Adrenal gland (tissue), 12 donors: ENCODE data around the gene VAMP3. TPM values are rescaled to one million over a fixed set of nuclear protein-coding genes. Genes with fewer than 3 reads are reported as not detected.
"Not testable (repeated sequence)": the region's sequence is repeated elsewhere in the genome, so short reads cannot be mapped to it uniquely, and the experiment has no call there.

Experiments used
- DNase-seq, 7 donors: peaks; one replicate each; pipeline ENCODE4 v3.0.0-alpha.2; 2019 to 2020
- H3K27ac ChIP-seq, 5 donors: fragments of 200-600 bp; sonication (generic) in 4 of 5; 1 replicate in 3 of 5; 2 replicates in 2 of 5; pipeline versions ENCODE4 v1.5.1 to v1.8.0; 2016 to 2020; ENCODE audit warnings: mild to moderate bottlenecking in 1 of 5
- H3K27me3 ChIP-seq: fragments of 200-600 bp; 2 replicates; pipeline ENCODE4 v1.8.0; 2021
- H3K36me3 ChIP-seq, 2 donors: fragments of 200-600 bp; replicated peaks in 1 of 2; 1 replicate in 1 of 2; 2 replicates in 1 of 2; pipeline versions ENCODE4 v1.5.1 to v1.8.0; 2018 to 2022
- H3K4me1 ChIP-seq, 2 donors: fragments of 200-600 bp; replicated peaks in 1 of 2; 1 replicate in 1 of 2; 2 replicates in 1 of 2; pipeline versions ENCODE4 v1.5.1 to v1.8.0; 2018 to 2021
- H3K4me3 ChIP-seq, 4 donors: fragments of 200-600 bp; sonication (generic) in 3 of 4; one replicate each; pipeline ENCODE4 v1.5.1; 2016 to 2018
- H3K9me3 ChIP-seq, 3 donors: fragments of 200-600 bp; sonication (generic) in 1 of 3; replicated peaks in 1 of 3; 1 replicate in 2 of 3; 2 replicates in 1 of 3; pipeline versions ENCODE4 v1.5.1 to v1.8.0; 2016 to 2021
- POLR2A ChIP-seq, 2 donors: fragments of 450-650 bp; IDR thresholded peaks; one replicate each; pipeline ENCODE4 v1.6.1; 2017; ENCODE audit warnings: antibody characterized with exemption in 2 of 2, mild to moderate bottlenecking in 2 of 2, moderate library complexity in 1 of 2
- WGBS, 4 donors: extraction: QIAGEN DNeasy Blood & Tissue Kit in 2 of 4; methylation state at CpG; one replicate each; pipeline versions ENCODE4 v1.1.5 to v1.1.7; 2013 to 2017; 5-methylcytosine and 5-hydroxymethylcytosine counted together
- intact Hi-C, 2 donors: fragments of 100-400 bp; cut with DNase I; formaldehyde crosslinking; loops; one replicate each; pipeline versions ENCODE4 v1.14.1 to v1.15.0; 2022 to 2023
- polyA plus RNA-seq, 3 donors: library from polyadenylated mRNA; stranded (reverse); fragments of 200-250 nt in 2 of 3; fragments of 350-450 nt in 1 of 3; fragmentation: Illumina TruSeq in 1 of 3; extraction: RNeasy Lipid Tissue Mini Kit (QIAGEN cat#74804) in 1 of 3; gene quantifications; one replicate each; pipeline ENCODE4 v1.2.3, GENCODE V29; 2013 to 2014
- total RNA-seq, 9 donors: library from RNA; depleted of rRNA in 4 of 9; stranded (reverse); fragments of >200 nt in 4 of 9; fragments of 120-200 nt in 1 of 9; fragmentation: NEBNext Ultra II Directional in 1 of 9; extraction: Animal tissue kit (Norgen Biotek cat#: 25700) in 1 of 9; gene quantifications; one replicate each; pipeline versions ENCODE4 v1.1.0 to v1.2.4, GENCODE V29; 2013 to 2023
- TF ChIP-seq, protein P1 (sequence below), 6 experiments: fragments of 450-650 bp in 4 of 6; fragments of 200-600 bp in 2 of 6; sonication (generic) in 1 of 6; IDR thresholded peaks; 1 replicate in 5 of 6; 2 replicates in 1 of 6; pipeline versions ENCODE4 v1.5.1 to v1.8.0; 2016 to 2021; ENCODE audit warnings: antibody characterized with exemption in 6 of 6, mild to moderate bottlenecking in 2 of 6, moderate library complexity in 1 of 6
- donor health status: healthy with polysubstance abuse.
- donor health status: Bipolar disorder and iron deficiency.
- donor health status: DM: yes; HTN: yes; CAD: no.
- donor health status: DM: no; HTN: no; CAD: no.
- donor health status: DM: no; HTN: no; CAD: no.
- donor health status: DM: yes; HTN: yes; CAD: no.

Gene VAMP3
- total and polyA plus RNA-seq, 12 donors, result 52.0 to 186 (median 114) TPM

DNA sequence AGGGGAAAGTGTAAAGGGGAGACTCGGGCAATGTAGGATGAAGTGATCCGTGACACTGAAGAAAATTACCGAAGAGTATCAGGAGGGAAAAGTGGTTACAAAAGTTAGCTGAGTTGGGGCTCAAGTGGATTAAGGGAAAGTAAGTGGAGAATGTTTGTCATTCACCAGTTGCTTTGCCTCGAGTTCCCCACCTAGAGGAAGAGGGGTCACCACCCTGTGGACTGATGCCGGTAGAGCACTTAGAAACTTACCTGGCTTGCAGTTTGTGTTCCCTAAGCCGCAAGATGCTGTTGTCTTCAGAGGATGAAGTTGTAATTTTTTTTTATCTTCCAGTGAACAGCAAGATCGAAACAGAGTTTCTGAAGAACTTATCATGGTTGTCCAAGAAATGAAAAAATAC, 14.0 kb downstream of the VAMP3 start:
- intact Hi-C loops, result no loop called here
- H3K4me1 ChIP-seq, result peaks cover 6 to 23% of the 10 kb centered on the region in 2 donors

DNA sequence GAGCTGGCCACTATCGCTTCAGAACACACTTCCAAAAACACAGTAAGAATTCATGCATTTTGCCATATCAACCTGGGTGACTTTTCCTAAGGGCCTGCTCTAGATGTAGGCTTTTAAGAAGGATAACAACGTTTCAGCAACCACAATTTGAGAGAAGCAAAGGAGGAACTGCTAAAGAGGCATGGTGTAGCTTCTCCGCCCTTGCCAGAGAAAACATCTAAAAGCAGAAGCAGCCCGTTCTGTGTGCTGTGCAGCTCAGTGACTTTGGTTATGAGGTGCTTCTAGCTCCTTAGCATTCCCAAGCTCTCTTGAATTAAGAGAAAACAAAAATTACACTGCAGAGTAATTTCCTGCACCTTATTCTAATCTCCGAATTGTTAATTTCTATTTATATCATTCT, 15.7 kb downstream of the VAMP3 start:
- intact Hi-C loops, result no loop called here
- Histone ChIP-seq H3K4me1 (peaks cover 6 to 23% of the 10 kb centered on the region in 2 donors), H3K4me3 (no peak overlapping the region), H3K27me3 (no peaks in the 10 kb centered on the region), H3K36me3 (peaks cover 0 to 30% of the 10 kb centered on the region in 2 donors), H3K27ac (no peak overlapping the region), H3K9me3 (peaks cover 0 to 12% (median 0%) of the 10 kb centered on the region in 3 donors)
- no peak for DNase-seq
- TF ChIP-seq, protein P1, sequence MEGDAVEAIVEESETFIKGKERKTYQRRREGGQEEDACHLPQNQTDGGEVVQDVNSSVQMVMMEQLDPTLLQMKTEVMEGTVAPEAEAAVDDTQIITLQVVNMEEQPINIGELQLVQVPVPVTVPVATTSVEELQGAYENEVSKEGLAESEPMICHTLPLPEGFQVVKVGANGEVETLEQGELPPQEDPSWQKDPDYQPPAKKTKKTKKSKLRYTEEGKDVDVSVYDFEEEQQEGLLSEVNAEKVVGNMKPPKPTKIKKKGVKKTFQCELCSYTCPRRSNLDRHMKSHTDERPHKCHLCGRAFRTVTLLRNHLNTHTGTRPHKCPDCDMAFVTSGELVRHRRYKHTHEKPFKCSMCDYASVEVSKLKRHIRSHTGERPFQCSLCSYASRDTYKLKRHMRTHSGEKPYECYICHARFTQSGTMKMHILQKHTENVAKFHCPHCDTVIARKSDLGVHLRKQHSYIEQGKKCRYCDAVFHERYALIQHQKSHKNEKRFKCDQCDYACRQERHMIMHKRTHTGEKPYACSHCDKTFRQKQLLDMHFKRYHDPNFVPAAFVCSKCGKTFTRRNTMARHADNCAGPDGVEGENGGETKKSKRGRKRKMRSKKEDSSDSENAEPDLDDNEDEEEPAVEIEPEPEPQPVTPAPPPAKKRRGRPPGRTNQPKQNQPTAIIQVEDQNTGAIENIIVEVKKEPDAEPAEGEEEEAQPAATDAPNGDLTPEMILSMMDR (IDR thresholded peaks at IDR 0.05), result no peak
- TF ChIP-seq POLR2A (IDR thresholded peaks at IDR 0.05), result no peak
- 64 to 86% (median 69%) methylated on average over 5 of the region's 5 CpGs for WGBS, 4 donors

More for the DNA sequence above, 14.0 kb downstream of the VAMP3 start:
- TF ChIP-seq POLR2A (IDR thresholded peaks at IDR 0.05), result no peak
- TF ChIP-seq, protein P1 (IDR thresholded peaks at IDR 0.05), result no peak
- peaks cover 0 to 32% of the 10 kb centered on the region in 2 donors for H3K36me3 ChIP-seq
- no peaks in the 10 kb centered on the region for H3K27me3 ChIP-seq
- WGBS, 4 donors, result 92 to 95% (median 93%) methylated on average over 7 of the region's 7 CpGs
- no peak for DNase-seq
- H3K4me3 ChIP-seq, result peak overlapping the region in 1 of 4 donors; percentile 64
- H3K9me3 ChIP-seq, result no peaks in the 10 kb centered on the region
- peak overlapping the region in 3 of 5 donors; percentile 86 to 92 (median 89) for H3K27ac ChIP-seq

DNA sequence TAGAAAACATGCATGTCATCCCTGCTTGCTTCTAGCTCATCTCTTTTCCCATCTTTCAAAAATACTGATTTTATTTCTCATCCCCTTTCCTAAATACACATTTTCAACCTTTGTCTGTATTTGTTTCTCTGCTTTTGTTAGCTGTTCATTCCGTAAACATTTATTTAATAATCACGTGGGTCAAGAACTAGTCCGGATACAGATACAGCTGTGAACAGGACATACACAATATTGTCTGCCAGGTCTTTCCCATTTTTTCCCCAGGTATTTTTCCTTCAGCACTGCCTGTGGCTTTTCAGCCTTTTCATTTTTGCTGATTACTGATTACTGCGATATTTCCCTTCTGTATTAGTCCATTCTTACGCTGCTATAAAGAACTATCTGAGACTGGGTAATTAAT, 18.7 kb downstream of the VAMP3 start:
- 70 to 91% (median 84%) methylated on average over 5 of the region's 5 CpGs for WGBS, 4 donors
- DNase-seq, result no peak
- no peak overlapping the region for H3K4me3 ChIP-seq
- TF ChIP-seq, protein P1 (IDR thresholded peaks at IDR 0.05), result no peak
- no peak for TF ChIP-seq POLR2A (IDR thresholded peaks at IDR 0.05)
- intact Hi-C loops, result no loop called here
- H3K27me3 ChIP-seq, result no peaks in the 10 kb centered on the region
- H3K9me3 ChIP-seq, result peaks cover 0 to 12% (median 0%) of the 10 kb centered on the region in 3 donors
- H3K27ac ChIP-seq, result no peak overlapping the region
- peaks cover 3 to 16% of the 10 kb centered on the region in 2 donors for H3K4me1 ChIP-seq
- H3K36me3 ChIP-seq, result peaks cover 0 to 39% of the 10 kb centered on the region in 2 donors

DNA sequence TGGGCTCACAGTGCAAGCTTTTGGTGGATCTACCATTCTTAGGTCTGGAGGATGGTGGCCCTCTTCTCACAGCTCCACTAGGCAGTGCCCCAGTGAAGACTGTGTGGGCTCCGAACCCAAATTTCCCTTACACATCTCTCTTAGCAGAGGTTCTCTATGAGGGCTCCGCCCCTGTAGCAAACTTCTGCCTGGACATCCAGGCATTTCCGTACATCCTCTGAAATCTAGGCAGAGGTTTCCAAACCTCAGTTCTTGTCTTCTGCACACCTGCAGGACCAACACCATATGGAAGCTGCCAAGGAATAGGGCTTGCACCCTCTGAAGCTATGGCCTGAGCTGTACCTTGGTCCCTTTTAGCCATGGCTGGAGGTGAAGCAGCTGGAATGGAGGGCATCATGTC, 19.9 kb downstream of the VAMP3 start:
- DNase-seq, H3K4me3 ChIP-seq, H3K27me3 ChIP-seq, intact Hi-C loops, H3K27ac ChIP-seq: not testable (repeated sequence)
- 96 to 100% (median 98%) methylated on average over 2 to 3 of the region's 3 CpGs for WGBS, 4 donors
- peaks cover 0 to 12% of the 10 kb centered on the region in 2 donors for H3K4me1 ChIP-seq
- H3K9me3 ChIP-seq, result peaks cover 0 to 12% (median 0%) of the 10 kb centered on the region in 3 donors
- peaks cover 0 to 47% of the 10 kb centered on the region in 2 donors for H3K36me3 ChIP-seq

DNA sequence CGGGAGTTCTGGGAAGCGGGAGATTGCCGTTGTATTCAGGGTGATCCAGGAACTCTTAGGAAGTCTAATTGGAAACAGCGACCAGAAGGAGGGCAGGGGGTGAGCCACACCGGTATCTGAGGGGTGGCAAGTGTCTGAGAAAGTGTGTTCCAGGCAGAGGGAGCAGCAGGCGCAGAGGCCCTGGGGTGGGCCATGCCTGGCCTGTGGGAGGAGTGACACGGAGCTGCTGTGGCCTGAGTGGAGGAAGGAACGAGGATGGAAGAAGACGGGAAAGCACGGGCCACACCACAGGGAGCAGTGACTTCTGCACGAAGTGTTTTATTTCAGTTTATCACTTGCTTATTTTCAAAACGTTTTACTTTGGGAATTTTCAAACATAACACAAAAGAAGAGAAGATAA, 24.3 kb downstream of the VAMP3 start:
- H3K9me3 ChIP-seq, result peaks cover 0 to 9% (median 0%) of the 10 kb centered on the region in 3 donors
- TF ChIP-seq POLR2A (IDR thresholded peaks at IDR 0.05), result no peak
- TF ChIP-seq, protein P1 (IDR thresholded peaks at IDR 0.05), result no peak
- no peaks in the 10 kb centered on the region for H3K4me1 ChIP-seq
- no peaks in the 10 kb centered on the region for H3K27me3 ChIP-seq
- H3K4me3 ChIP-seq, result no peak overlapping the region
- intact Hi-C loops, result no loop called here
- H3K36me3 ChIP-seq, result peaks cover 0 to 33% of the 10 kb centered on the region in 2 donors
- no peak overlapping the region for H3K27ac ChIP-seq
- no peak for DNase-seq
- 84 to 92% (median 88%) methylated on average over 12 of the region's 12 CpGs for WGBS, 4 donors
